Activated naive CD8-positive, alpha-beta T cell treated with anti-CD3 and anti-CD28 coated beads, Interleukin-2, amount 10 ng/mL, durations not matched to agents 7 days and 5 days (primary cell): ENCODE data around the gene PLD1. TPM values are rescaled to one million over a fixed set of nuclear protein-coding genes. Genes with fewer than 3 reads are reported as not detected.

Experiments
- ATAC-seq: fragments of 150-1000 bp; cut with Tn5 transposase; one replicate; pipeline ENCODE4 v1.10.0; 2021; ENCODE audit warnings: low read depth, moderate library complexity
- POLR2A ChIA-PET: fragments of 350-600 bp; sonication (Branson Sonifier 250); formaldehyde crosslinking; loops from one replicate; lab custom pipeline; 2021; ENCODE audit warnings: antibody characterized with exemption; lab: Charles Lee
- DNase-seq: peaks from one replicate; pipeline ENCODE4 v3.0.0; 2021
- H3K27ac Mint-ChIP-seq: one replicate; pipeline ENCODE4 v1.8.0; 2022; ENCODE audit warnings: mild to moderate bottlenecking, mixed read lengths
- H3K27me3 Mint-ChIP-seq: one replicate; pipeline ENCODE4 v1.8.0; 2022; ENCODE audit warnings: mild to moderate bottlenecking, moderate library complexity, mixed read lengths
- H3K36me3 Mint-ChIP-seq: one replicate; pipeline ENCODE4 v1.8.0; 2021; ENCODE audit warnings: mild to moderate bottlenecking, mixed read lengths
- H3K4me1 Mint-ChIP-seq: one replicate; pipeline ENCODE4 v1.8.0; 2021; ENCODE audit warnings: mixed read lengths
- H3K4me3 Mint-ChIP-seq: one replicate; pipeline ENCODE4 v1.8.0; 2022; ENCODE audit warnings: mild to moderate bottlenecking, moderate library complexity, mixed read lengths
- H3K9me3 Mint-ChIP-seq: one replicate; pipeline ENCODE4 v1.8.0; 2021; ENCODE audit warnings: mixed read lengths
- total RNA-seq, 2 experiments: library from RNA; stranded (reverse); gene quantifications; one replicate each; pipeline ENCODE4 v1.2.3, GENCODE V29; 2021

Gene PLD1
- total RNA-seq, 2 experiments from 2014 or later, result 1.0 to 1.7 TPM

DNA sequence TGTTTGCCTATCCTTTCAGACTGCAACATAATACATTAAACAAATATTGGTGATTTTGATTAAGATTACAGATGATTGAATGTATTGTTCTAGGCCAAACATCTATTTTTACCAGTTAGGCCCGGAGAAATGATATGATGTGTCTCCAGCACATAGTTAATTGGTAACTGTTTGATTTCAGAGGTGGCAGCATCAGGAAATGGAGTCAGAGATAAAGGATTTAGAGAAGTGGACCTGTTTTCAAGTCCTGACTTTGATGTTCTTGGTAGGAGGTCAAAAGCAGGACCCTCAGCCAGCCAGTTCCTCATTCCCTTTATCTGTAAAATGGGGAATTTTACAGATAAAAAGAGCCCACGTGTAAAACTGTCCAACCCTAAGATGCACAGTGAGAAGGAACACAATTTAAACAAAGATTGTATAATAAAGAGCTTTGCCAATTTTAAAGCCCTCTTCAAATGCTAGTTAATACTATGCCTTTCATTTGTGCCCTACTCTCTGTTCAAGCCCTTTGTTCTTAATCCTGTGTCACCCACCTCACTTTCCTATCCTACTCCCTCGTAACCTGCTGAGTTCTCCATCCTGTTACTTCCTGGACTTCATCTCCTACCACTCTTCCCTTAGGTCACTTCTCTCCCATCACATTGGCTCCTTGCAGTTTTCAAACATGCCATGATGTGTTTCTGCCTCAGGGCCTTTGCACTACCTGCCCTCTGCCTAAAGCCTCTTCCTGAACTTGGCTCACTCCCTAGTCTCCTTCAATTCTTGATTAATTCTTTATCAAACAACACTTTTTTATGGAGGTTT, 35.4 kb upstream of the PLD1 start:
- POLR2A ChIA-PET, result no interaction called here
- peaks cover 4% of the 10 kb centered on the region for H3K36me3 Mint-ChIP-seq
- H3K4me3 Mint-ChIP-seq, result no peak overlapping the region
- H3K4me1 Mint-ChIP-seq, result peaks cover 14% of the 10 kb centered on the region
- H3K27me3 Mint-ChIP-seq, result peaks cover 11% of the 10 kb centered on the region
- DNase-seq (no peak), ATAC-seq (no peak)
- H3K9me3 Mint-ChIP-seq, result peaks cover 3% of the 10 kb centered on the region
- no peak overlapping the region for H3K27ac Mint-ChIP-seq

DNA sequence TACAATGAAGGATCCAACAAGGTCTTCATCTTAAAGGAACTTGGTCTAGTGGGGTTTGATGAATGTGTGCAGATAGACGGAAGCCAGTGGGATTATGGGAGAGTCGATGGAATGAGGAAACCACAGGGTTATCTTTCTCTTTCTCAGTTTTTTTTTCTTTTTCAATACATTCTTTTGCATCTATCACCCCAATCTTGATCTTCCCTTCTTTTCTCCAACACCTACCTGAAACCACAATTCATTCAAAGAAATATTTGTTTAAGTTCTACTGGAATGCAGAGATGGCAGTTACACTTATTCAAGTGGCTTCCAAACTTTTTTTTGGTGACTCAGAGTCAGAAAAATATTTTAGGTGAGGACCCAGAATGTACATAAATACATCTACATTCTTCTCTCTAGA, 34.6 kb upstream of the PLD1 start:
- DNase-seq (no peak), ATAC-seq (no peak)
- Mint-ChIP-seq H3K4me1 (peaks cover 14% of the 10 kb centered on the region), H3K4me3 (no peak overlapping the region), H3K27me3 (peaks cover 10% of the 10 kb centered on the region), H3K36me3 (peaks cover 4% of the 10 kb centered on the region), H3K9me3 (peaks cover 3% of the 10 kb centered on the region), H3K27ac (no peak overlapping the region)
- POLR2A ChIA-PET, result no interaction called here

DNA sequence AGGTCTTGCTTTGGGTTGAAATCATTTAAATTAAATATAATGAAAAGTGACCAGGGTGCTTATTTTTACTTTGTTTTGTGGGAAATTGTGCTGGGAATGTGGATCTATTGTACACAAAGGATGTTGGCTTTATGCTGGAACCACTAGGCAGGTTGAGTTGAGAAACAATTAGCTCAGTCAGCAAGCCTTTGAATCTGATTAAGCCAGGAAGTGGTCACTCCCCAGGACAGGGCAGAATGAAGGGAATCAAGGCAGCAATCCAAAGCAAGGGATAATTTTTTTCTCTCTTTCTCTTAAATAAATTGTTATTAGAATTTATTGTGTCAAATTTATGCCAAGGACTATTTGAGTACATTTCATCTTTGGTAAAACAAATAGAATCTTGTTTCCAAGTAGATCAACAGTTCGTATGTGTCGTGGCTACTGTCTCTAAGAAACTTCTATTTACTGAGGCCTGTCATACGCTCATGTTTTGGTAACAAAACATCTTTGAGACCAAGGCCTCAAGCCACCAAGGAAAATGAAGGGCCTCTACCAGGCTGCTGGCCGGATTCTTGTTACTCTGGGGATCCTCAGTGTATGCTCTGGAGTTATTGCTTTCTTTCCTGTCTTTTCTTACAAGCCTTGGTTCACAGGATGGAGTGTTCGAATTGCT, 32.7 kb upstream of the PLD1 start, which contains the start of gene TMEM212:
Gene TMEM212 (plus strand): TSS at position 486 of the 655 bp plus-strand sequence. CDS start 35 bp downstream, at position 521.
- Mint-ChIP-seq H3K36me3 (peaks cover 4% of the 10 kb centered on the region), H3K4me1 (peaks cover 19% of the 10 kb centered on the region), H3K4me3 (no peak within 1 kb of the TSS), H3K27me3 (peaks cover 14% of the 10 kb centered on the region), H3K27ac (no peak within 1 kb of the TSS), H3K9me3 (peaks cover 2% of the 10 kb centered on the region)
- DNase-seq (no peak), ATAC-seq (no peak)
- POLR2A ChIA-PET, result no interaction called here

DNA sequence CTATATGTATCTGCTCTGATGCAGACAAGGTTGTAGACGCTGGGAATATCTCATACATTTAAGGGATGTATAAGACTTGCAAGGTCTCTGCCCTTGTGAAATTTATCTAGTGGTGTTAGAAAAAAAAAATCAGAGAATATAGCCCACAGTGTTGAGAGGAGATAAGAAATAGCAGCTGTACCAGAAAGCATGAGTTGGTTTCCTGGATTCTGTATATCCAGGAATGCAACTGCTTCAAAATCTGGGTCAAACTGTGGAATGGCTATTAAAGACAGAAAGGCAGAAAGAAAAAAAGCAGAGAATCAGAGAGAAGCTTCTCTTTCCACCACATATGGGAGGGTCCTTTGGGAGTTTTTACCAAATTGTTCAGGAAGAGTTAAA, 31.3 kb upstream of the PLD1 start:
- ATAC-seq, result no peak
- H3K27me3 Mint-ChIP-seq, result peaks cover 14% of the 10 kb centered on the region
- peaks cover 11% of the 10 kb centered on the region for H3K4me1 Mint-ChIP-seq

DNA sequence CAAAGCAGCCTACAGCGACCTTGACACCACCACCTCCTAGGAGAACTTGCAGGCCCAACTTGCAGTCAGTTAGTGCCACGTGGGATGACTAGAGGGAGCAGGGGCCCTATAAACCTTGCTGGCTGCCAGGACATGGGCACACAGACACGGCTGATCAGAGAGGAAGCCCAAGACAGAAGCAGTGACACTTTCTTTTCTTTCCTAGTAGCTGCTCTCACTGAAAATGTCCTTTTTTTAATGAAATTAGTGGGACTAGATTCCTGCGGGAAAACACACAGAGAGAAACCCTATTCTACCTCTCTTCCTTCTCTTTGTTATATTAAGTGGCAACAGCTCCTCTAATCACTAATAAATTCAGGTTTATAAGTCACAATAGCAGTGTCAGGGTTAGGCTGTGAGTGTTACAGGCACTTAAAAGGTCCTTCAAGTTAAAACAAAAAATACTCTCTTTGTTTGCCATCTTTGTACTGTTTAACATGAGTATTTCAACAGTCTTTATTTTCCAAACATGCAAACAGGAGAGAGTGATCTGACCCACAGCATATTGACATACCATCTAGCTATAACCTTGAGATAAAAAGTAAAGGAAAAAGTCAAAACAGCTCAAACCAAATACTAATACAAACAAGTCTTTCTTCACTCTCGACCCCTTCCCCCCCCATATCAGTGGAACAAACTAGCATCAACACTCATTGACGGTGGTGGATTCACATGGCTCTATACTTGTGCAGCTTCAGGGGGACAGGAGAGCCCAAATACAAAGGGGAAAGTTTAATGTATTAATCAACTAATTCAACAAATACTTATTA, 30.7 kb upstream of the PLD1 start:
- H3K4me3 Mint-ChIP-seq, result no peak overlapping the region
- H3K27me3 Mint-ChIP-seq, result peaks cover 14% of the 10 kb centered on the region
- no peak for DNase-seq
- no peak overlapping the region for H3K27ac Mint-ChIP-seq
- H3K9me3 Mint-ChIP-seq, result peaks cover 2% of the 10 kb centered on the region
- POLR2A ChIA-PET, result no interaction called here
- peaks cover 3% of the 10 kb centered on the region for H3K36me3 Mint-ChIP-seq
- ATAC-seq, result no peak
- H3K4me1 Mint-ChIP-seq, result peaks cover 7% of the 10 kb centered on the region

More for the DNA sequence above, 31.3 kb upstream of the PLD1 start:
- no peak for DNase-seq
- peaks cover 4% of the 10 kb centered on the region for H3K36me3 Mint-ChIP-seq
- no peak overlapping the region for H3K4me3 Mint-ChIP-seq
- no peak overlapping the region for H3K27ac Mint-ChIP-seq
- peaks cover 2% of the 10 kb centered on the region for H3K9me3 Mint-ChIP-seq
- POLR2A ChIA-PET, result no interaction called here

DNA sequence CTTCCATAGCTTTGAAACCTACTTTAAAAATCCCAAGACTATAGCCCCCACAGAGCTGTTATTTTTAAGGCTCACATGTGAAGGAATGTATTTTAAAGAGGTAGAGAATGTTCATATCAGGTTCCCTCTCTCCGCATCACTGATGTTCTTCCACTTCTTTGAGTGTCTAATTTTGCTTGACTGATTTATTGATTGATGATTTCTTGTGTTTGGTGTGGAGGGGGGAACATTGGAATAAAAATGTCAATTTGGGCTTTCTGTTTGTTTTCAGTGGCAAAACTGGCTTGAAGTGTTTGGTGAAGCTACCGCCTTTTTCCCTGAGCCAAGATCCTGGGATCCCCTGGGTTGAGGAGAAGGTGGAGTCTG, 30.1 kb upstream of the PLD1 start:
- DNase-seq (no peak), ATAC-seq (no peak)
- POLR2A ChIA-PET, result no interaction called here
- peaks cover 14% of the 10 kb centered on the region for H3K27me3 Mint-ChIP-seq
- no peak overlapping the region for H3K27ac Mint-ChIP-seq
- H3K9me3 Mint-ChIP-seq, result no peaks in the 10 kb centered on the region
- no peak overlapping the region for H3K4me3 Mint-ChIP-seq
- H3K4me1 Mint-ChIP-seq, result peaks cover 4% of the 10 kb centered on the region
- H3K36me3 Mint-ChIP-seq, result no peaks in the 10 kb centered on the region

DNA sequence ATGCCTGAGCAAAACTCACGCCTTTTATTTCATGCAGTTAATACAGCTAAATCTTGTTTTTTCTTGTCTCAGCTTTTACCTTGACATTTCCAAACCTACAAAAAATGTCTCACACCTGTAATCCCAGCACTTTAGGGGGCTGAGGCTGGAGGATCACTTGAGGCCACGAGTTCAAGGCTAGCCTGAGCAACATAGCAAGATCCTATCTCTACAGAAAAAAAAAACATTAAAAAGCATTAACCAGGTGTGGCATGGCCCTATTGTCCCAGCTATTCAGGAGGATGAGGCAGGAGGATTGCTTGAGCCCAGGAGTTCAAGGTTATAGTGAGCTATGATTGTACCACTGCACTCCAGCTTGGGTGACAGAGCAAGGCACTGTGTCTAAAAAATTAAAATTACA, 29.0 kb upstream of the PLD1 start:
- H3K27ac Mint-ChIP-seq, result no peak overlapping the region
- peaks cover 14% of the 10 kb centered on the region for H3K27me3 Mint-ChIP-seq
- peaks cover 4% of the 10 kb centered on the region for H3K4me1 Mint-ChIP-seq
- no peaks in the 10 kb centered on the region for H3K9me3 Mint-ChIP-seq
- no peaks in the 10 kb centered on the region for H3K36me3 Mint-ChIP-seq
- no peak for DNase-seq
- POLR2A ChIA-PET, result no interaction called here
- no peak overlapping the region for H3K4me3 Mint-ChIP-seq
- ATAC-seq, result no peak

DNA sequence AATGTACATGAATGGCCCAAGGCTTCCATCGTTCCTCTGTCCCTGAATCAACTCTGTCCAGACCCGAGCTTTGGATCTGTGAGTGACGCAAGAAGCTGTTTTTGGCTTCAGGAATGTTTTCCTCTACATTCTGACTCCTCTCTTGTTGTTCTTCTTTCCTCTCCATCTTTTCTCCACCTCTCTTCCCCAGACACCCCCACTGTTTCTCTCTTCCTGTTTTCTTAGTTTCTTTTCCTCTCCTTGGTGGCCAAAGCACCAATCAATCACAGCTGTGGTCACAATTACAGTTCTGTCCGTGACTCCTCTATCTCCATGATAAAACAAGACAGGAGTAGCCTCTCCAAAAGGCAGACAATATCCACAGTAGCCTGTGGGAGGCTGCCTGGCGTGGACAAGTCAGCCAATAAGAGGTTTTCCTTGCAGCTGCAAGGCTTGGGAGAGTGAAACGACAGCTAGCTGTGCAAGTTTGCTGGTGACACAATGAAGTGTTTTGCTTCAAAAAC, 28.0 kb upstream of the PLD1 start:
- Mint-ChIP-seq H3K4me3 (no peak overlapping the region), H3K4me1 (peaks cover 4% of the 10 kb centered on the region), H3K27ac (no peak overlapping the region), H3K27me3 (peaks cover 17% of the 10 kb centered on the region), H3K36me3 (no peaks in the 10 kb centered on the region), H3K9me3 (no peaks in the 10 kb centered on the region)
- no peak for ATAC-seq
- DNase-seq, result no peak
- POLR2A ChIA-PET, result no interaction called here

DNA sequence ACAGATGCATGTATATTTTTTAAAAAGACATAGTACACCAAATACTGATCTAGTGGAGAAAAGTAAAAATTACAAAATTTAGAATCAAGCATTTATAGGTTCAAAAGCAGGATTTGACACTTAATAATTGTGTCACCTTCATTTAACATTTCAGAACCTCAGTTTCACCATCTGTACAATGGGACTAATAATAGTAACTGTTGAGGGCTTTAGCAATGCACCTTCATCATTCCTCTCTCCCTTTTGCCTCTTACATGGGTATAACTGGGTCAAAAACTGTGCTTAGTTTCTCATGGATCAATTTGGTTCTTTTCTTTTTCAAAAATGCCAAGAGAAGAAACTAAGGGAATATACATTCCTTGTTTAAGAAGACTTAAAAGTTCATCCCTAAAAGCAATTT, 27.4 kb upstream of the PLD1 start:
- no peak for DNase-seq
- no peak overlapping the region for H3K4me3 Mint-ChIP-seq

DNA sequence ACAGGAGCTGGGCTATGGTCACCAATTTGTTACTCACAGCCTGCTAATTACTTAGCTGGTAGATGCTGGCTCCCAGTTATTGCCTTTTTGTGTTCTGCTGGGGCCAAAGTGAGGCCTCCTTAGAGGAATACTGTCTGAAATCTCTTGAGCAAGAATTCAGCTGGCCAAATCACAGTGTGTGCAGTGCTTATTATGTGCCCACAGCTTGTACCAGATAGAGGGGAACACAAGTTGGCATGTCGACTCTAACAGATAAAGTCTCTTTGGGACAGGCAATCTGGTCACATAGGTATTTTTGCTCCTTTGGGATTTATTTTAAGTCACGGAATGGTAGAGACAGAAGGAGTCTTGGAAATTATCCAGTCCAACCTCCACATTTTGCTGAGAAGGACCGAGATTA, 26.6 kb upstream of the PLD1 start:
- no peaks in the 10 kb centered on the region for H3K36me3 Mint-ChIP-seq
- H3K27me3 Mint-ChIP-seq, result peaks cover 28% of the 10 kb centered on the region
- no peak overlapping the region for H3K27ac Mint-ChIP-seq
- no peak for ATAC-seq
- H3K4me1 Mint-ChIP-seq, result peaks cover 4% of the 10 kb centered on the region
- H3K9me3 Mint-ChIP-seq, result no peaks in the 10 kb centered on the region
- DNase-seq, result no peak
- H3K4me3 Mint-ChIP-seq, result no peak overlapping the region
- POLR2A ChIA-PET, result no interaction called here

More for the DNA sequence above, 27.4 kb upstream of the PLD1 start:
- POLR2A ChIA-PET, result no interaction called here
- Mint-ChIP-seq H3K4me1 (peaks cover 4% of the 10 kb centered on the region), H3K9me3 (no peaks in the 10 kb centered on the region), H3K27me3 (peaks cover 19% of the 10 kb centered on the region), H3K36me3 (no peaks in the 10 kb centered on the region), H3K27ac (no peak overlapping the region)
- no peak for ATAC-seq

DNA sequence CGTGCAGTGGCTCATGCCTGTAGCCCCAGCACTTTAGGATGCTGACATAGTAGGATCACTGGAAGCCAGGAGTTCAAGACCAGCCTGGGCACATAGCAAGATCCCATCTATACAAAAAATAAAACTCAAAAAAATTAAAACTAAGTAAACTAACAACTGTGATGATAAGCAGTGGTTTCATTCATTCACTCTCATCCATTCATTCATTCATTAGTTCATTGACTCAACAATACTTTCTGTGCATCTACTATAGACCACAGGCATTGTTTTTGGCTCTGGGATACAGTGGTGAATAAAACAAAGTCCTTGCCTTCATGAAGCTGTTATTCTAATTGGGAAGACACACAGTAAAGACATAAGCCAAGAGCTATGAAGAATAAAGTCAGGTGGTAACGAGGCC, 25.3 kb upstream of the PLD1 start:
- Mint-ChIP-seq H3K4me1 (peaks cover 4% of the 10 kb centered on the region), H3K4me3 (no peak overlapping the region), H3K27me3 (peaks cover 28% of the 10 kb centered on the region), H3K36me3 (no peaks in the 10 kb centered on the region), H3K9me3 (no peaks in the 10 kb centered on the region), H3K27ac (no peak overlapping the region)
- POLR2A ChIA-PET, result no interaction called here
- ATAC-seq (no peak), DNase-seq (no peak)

DNA sequence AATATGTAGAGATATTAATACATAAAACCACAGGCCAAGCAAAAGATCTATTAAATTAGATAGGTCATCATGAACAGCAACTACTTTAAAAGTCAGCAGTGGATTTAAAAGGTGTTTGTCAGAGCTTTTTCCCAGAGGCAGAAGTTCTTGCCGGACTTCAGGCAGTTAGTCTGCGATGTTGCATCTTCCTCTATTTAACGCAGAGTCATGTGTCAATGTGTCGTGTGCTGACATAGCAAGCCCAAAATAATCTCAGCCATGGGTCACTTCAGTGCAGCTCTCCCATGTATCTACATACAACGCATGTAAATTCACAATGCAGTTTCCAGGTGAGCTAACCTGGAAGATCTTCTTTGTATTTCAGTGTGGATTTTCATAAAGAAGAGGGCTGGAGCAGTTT, 24.8 kb upstream of the PLD1 start:
- Mint-ChIP-seq H3K27me3 (peaks cover 30% of the 10 kb centered on the region), H3K36me3 (no peaks in the 10 kb centered on the region), H3K4me3 (no peak overlapping the region), H3K4me1 (peaks cover 4% of the 10 kb centered on the region), H3K9me3 (no peaks in the 10 kb centered on the region), H3K27ac (no peak overlapping the region)
- DNase-seq (no peak), ATAC-seq (no peak)
- POLR2A ChIA-PET, result no interaction called here

DNA sequence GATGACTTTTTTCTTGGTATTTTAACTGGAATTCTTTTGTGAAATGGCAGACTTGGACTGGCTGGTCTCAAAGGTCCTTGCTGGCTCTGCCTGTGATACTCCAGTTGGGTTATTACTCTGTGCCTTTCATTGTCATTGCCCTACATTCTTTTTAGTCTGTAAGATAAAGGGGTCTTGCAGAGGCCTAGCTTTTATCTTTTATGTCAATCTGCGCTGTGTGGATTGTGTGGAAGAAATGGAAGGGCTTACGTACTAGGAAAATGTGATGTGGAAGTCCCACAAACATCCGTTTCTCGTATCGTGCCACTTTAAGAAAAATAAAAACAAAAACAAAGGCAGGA, 24.1 kb upstream of the PLD1 start:
- DNase-seq (no peak), ATAC-seq (no peak)
- POLR2A ChIA-PET, result no interaction called here
- peaks cover 26% of the 10 kb centered on the region for H3K27me3 Mint-ChIP-seq
- peaks cover 4% of the 10 kb centered on the region for H3K4me1 Mint-ChIP-seq
- H3K36me3 Mint-ChIP-seq, result no peaks in the 10 kb centered on the region
- no peak overlapping the region for H3K4me3 Mint-ChIP-seq
- no peaks in the 10 kb centered on the region for H3K9me3 Mint-ChIP-seq
- H3K27ac Mint-ChIP-seq, result no peak overlapping the region
